Measurements from ENCODE around the gene FOXRED1. TPM values are rescaled to one million over a fixed set of nuclear protein-coding genes. Genes with fewer than 3 reads are reported as not detected.

The FOXRED1 gene
- total and polyA plus RNA-seq, 7 donors: 12.3 to 27.7 (median 18.3) TPM

DNA sequence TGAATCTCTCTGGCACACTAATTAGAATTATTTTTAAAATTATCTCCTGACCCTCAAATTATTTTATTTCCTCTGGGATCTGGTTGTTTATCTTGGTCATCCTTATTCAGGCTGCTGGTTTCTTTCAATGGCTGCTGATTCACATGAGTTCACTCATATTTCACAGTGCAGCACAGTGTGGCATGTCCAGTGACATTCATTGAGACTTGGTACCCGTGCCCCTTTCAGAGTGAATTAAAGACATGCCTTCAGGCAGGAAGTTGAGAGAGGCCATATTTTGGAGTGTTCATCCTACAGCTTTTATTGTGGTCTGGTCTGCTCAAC lies 48.4 kb downstream of the FOXRED1 start:
- WGBS, 3 donors: 48 to 69% (median 58%) methylated on average over 1 of the region's 1 CpG
- TF ChIP-seq, protein P1, sequence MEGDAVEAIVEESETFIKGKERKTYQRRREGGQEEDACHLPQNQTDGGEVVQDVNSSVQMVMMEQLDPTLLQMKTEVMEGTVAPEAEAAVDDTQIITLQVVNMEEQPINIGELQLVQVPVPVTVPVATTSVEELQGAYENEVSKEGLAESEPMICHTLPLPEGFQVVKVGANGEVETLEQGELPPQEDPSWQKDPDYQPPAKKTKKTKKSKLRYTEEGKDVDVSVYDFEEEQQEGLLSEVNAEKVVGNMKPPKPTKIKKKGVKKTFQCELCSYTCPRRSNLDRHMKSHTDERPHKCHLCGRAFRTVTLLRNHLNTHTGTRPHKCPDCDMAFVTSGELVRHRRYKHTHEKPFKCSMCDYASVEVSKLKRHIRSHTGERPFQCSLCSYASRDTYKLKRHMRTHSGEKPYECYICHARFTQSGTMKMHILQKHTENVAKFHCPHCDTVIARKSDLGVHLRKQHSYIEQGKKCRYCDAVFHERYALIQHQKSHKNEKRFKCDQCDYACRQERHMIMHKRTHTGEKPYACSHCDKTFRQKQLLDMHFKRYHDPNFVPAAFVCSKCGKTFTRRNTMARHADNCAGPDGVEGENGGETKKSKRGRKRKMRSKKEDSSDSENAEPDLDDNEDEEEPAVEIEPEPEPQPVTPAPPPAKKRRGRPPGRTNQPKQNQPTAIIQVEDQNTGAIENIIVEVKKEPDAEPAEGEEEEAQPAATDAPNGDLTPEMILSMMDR (IDR thresholded peaks at IDR 0.05): no peak
- Histone ChIP-seq H3K27ac (peak overlapping the region; percentile 77), H3K4me1 (peaks cover 22% of the 10 kb centered on the region), H3K27me3 (ENCODE audit: insufficient read depth in 3 of 3, low read length in 2 of 3) (no peaks in the 10 kb centered on the region), H3K36me3 (ENCODE audit: insufficient read depth in 1 of 2, low read depth in 1 of 2) (peaks cover 2 to 16% of the 10 kb centered on the region in 2 donors), H3K9me3 (no peaks in the 10 kb centered on the region), H3K4me3 (peak overlapping the region; percentile 14)
- intact Hi-C loops (cut with DNase I): loop anchor here (5.0 to 10.0 kb wide), 2 partner anchors 35 to 47 kb away; no protein-coding TSS in a partner anchor
- no peak for ATAC-seq
- no peak for DNase-seq

DNA sequence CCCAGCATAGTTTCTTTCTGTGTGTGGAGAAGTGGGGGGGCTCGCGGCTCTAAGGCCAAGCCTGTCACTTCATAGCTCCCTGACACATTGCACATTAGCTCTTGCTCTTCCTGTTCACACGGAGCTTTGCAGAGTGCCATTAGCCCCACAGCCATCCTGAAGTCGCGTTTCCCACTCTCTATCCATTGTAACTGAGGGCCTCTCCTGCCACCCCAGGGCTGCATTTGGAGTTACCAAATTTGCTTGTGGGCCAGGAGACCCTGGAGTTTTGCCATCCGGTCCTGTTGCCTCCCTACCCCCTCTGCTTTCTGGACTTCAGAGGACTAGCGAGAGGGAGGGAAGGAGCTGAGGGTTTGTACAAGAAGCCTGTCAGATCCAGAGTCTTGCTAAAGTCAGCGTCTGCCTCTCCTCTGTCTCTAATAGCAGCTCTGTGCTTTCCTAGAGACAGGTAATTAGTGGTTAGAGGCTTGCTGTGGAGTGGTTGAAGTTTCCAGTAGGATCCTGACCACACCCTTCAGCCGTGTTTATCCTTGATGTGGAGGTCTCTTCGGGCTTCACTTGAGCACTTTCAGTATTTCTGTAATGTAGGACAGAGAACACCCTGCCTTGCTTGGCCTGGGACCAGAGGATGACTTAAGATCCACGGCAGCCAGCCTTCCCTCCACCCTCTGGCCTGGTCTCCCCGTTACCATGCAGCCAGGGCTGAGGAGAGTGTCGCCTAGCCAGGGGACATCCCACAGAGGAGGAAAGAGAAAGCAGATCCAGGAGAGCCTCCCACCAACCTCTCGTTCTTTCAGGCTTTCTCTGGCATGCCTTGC lies 49.0 kb downstream of the FOXRED1 start:
- Histone ChIP-seq H3K36me3 (ENCODE audit: insufficient read depth in 1 of 2, low read depth in 1 of 2) (peaks cover 2 to 16% of the 10 kb centered on the region in 2 donors), H3K27me3 (ENCODE audit: insufficient read depth in 3 of 3, low read length in 2 of 3) (no peaks in the 10 kb centered on the region), H3K4me3 (peak overlapping the region; percentile 14), H3K4me1 (peaks cover 22% of the 10 kb centered on the region), H3K9me3 (no peaks in the 10 kb centered on the region), H3K27ac (peak overlapping the region; percentile 77)
- intact Hi-C loops (cut with DNase I): loop anchor here (5.0 to 10.0 kb wide), 2 partner anchors 34 to 47 kb away; no protein-coding TSS in a partner anchor
- 18 to 25% (median 22%) methylated on average over 14 of the region's 14 CpGs for WGBS, 3 donors
- TF ChIP-seq, protein P1 (IDR thresholded peaks at IDR 0.05): no peak
- DNase-seq (peak; percentile 78 to 89), ATAC-seq (peak; percentile 86 to 96 (median 92))

DNA sequence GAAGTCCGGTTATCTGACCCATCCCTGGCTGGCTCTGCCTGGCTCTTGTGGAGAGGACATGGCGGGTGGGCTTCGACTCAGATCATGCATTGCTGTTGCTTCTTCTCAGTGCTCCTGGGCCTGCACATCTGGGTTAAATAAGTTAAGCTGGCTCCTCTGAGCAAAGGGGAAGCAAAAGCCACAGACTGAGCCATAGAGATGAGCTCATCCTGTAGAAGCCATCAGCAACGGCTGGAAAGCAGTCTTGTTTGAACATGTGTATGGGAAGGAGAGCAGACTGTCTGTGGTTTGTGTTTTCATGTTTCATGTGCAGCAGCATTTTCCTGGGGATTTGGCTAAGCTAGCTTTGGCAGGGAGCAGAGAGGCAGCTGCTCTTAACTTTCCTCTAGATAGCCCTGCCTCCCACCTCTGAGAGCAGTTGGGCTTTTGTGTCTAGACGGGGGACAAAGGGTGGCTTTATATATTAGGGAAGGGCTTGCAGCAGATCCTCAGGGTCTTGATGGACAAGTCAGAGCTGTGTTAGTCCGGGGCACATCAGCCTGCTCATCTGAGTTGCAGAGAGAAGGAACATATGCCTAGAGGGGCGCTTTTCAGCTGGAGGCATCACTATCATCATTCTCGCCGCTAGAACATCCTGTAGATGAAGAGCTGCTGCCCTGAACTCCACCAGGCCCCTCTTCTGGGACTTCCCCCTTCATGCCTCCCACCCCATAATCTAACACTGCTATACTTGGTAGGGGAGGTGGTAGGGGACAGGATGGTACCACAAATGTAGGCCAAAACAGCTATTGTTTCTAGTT lies 49.8 kb downstream of the FOXRED1 start:
- no peaks in the 10 kb centered on the region for H3K9me3 ChIP-seq
- peaks cover 22% of the 10 kb centered on the region for H3K4me1 ChIP-seq
- peak overlapping the region; percentile 14 for H3K4me3 ChIP-seq
- intact Hi-C loops (cut with DNase I): loop anchor here (5.0 to 10.0 kb wide), 2 partner anchors 34 to 46 kb away; no protein-coding TSS in a partner anchor
- no peak for DNase-seq
- H3K36me3 ChIP-seq (ENCODE audit: insufficient read depth in 1 of 2, low read depth in 1 of 2): peaks cover 2 to 13% of the 10 kb centered on the region in 2 donors
- ATAC-seq: peak; percentile 57 to 85 (median 69)
- whole genome bisulfite sequencing, 3 donors: 23 to 39% (median 32%) methylated on average over 9 of the region's 9 CpGs
- H3K27ac ChIP-seq: peak overlapping the region; percentile 77
- H3K27me3 ChIP-seq (ENCODE audit: insufficient read depth in 3 of 3, low read length in 2 of 3): no peaks in the 10 kb centered on the region
- TF ChIP-seq, protein P1 (IDR thresholded peaks at IDR 0.05): no peak

DNA sequence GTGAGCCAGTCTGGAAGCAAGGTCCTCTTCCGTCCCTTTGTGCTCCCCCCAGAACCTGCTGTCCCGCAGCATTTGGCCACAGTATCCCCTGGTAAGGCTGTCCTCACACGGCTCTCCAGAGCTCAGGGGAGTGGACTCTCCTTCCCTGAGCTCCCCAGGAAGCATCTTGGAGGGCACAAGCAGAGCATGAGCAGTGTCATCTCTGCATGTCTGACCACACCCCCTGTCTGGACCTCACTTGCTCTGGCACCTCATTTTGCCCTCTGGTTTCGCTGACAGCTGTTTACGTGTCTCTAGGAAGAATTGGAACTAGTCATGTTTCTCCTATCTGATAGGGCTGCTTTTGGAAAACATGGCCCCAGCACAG lies 50.4 kb downstream of the FOXRED1 start:
- Histone ChIP-seq H3K36me3 (ENCODE audit: insufficient read depth in 1 of 2, low read depth in 1 of 2) (peaks cover 0 to 8% of the 10 kb centered on the region in 2 donors), H3K27ac (peak overlapping the region; percentile 77), H3K4me1 (peaks cover 22% of the 10 kb centered on the region), H3K9me3 (no peaks in the 10 kb centered on the region), H3K27me3 (ENCODE audit: insufficient read depth in 3 of 3, low read length in 2 of 3) (no peaks in the 10 kb centered on the region), H3K4me3 (no peak overlapping the region)
- intact Hi-C loops (cut with DNase I): loop anchor here (5.0 to 10.0 kb wide), 2 partner anchors 33 to 45 kb away; no protein-coding TSS in a partner anchor
- ATAC-seq (no peak), DNase-seq (no peak)
- TF ChIP-seq, protein P1 (IDR thresholded peaks at IDR 0.05): no peak
- 47 to 52% (median 48%) methylated on average over 5 of the region's 5 CpGs for WGBS, 3 donors
